22Rv1 (cell line): ENCODE data around the gene PPP3CA.

Experiments used
- ZFX ChIP-seq: fragments of 450-650 bp; IDR thresholded peaks from 2 replicates; pipeline ENCODE4 v1.6.1; 2017; ENCODE audit warnings: antibody characterized with exemption, borderline replicate concordance
- TF ChIP-seq, protein P1 (sequence below): fragments of 450-650 bp; IDR thresholded peaks from 2 replicates; pipeline ENCODE4 v1.5.1; 2017; ENCODE audit warnings: mild to moderate bottlenecking

DNA sequence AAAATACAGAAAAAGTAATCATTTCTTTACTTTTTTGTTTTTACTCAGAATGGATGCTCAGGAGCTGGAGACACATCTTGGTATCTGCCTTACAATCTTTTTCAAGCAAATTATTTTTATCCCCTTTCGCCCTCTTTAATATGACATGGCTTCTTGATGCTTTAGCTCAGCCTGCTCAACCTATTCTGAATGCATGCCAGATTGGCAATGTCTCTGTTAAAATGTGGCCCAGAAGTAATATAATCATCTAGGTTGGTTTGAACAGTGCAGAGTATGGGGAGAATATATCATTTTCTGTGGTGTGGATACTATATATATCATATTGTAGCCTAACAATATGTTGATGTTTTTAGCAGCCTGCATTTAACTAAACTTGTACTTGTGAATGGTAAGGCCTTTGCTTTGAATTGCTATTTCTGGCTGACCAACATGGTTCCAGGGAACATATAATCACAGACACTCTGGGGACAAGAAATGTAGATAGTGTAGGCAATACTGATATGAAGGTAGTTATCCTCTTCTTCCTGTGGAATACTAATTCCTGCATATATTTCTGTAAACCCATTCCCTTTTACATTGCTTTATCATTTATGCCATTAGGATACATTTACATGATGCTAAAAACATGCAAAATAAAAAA lies 282.7 kb downstream of the PPP3CA start:
- TF ChIP-seq, protein P1, sequence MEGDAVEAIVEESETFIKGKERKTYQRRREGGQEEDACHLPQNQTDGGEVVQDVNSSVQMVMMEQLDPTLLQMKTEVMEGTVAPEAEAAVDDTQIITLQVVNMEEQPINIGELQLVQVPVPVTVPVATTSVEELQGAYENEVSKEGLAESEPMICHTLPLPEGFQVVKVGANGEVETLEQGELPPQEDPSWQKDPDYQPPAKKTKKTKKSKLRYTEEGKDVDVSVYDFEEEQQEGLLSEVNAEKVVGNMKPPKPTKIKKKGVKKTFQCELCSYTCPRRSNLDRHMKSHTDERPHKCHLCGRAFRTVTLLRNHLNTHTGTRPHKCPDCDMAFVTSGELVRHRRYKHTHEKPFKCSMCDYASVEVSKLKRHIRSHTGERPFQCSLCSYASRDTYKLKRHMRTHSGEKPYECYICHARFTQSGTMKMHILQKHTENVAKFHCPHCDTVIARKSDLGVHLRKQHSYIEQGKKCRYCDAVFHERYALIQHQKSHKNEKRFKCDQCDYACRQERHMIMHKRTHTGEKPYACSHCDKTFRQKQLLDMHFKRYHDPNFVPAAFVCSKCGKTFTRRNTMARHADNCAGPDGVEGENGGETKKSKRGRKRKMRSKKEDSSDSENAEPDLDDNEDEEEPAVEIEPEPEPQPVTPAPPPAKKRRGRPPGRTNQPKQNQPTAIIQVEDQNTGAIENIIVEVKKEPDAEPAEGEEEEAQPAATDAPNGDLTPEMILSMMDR, result no peak
- no peak for TF ChIP-seq ZFX
